Measurements from ENCODE around the gene NEB.
"Not testable (repeated sequence)": the region's sequence is repeated elsewhere in the genome, so short reads cannot be mapped to it uniquely, and the experiment has no call there.

NEB gene

DNA sequence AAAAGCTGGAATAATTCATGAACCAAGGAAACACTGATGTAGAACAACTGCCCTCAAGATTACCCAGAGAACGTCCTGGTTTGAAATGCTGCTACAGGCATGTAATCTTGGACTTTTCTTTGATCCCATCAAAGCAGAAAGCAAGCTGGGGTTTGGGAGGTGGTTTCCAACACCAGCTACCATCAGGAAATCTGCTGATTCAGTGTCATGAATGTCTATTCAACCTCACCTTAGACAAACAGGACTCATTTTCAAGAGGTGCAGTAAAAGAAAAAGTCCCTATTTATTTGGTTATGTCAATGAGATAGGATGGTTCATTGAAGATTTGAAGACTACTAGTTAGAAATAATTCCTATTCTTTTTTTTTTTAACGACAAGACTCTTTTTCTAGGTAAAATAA is 72.7 kb downstream of the NEB start:
- in situ Hi-C loops (cut with MboI; ENCODE audit: low pct_unique_long_range_greater_than_20kb, low sequenced_read_pairs) = no loop called here
- DNase-seq = no peak

GRCh38 chr2:151658081-151658480 is 76.2 kb downstream of the NEB start:
- no peak for DNase-seq
- in situ Hi-C loops (cut with MboI; ENCODE audit: low pct_unique_long_range_greater_than_20kb, low sequenced_read_pairs) = no loop called here

GRCh38 chr2:151657667-151658076 is 76.6 kb downstream of the NEB start:
- in situ Hi-C loops (cut with MboI; ENCODE audit: low pct_unique_long_range_greater_than_20kb, low sequenced_read_pairs) = no loop called here
- no peak for DNase-seq

DNA sequence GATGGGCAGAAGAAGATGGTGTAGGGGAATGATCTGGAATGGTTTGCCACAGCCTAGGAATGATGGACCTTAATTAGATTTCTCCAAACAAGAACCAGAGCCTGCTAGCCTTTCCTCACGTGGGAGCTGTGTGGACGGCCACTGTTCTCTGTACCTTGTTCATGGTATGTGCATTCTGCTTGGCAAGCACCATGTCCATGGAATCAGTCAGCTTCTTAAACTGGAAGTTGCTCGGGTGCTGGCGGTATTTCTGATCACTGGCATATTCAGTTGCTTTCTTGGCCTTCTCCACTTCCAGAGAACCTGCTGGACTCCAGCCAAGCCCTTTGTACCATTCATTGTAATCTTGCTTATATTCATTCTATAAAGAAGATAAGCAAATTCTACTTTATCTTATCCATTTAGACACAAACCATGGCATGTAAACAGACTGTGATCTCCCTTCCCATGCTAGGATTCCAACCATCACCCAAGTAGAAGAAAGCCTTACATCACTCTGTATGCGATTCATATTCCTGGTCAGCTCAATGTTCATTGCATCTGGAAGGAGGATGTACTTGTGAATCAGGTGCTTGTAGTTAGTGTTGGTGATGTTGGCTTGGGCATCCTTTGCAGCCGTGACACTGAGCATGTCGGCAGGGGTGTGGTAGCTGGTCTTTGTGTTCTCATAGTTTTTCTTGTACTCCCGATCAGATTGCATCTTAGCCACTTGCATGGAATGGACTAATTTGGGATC is 78.4 kb downstream of the NEB start:
- no peak for DNase-seq
- in situ Hi-C loops (cut with MboI; ENCODE audit: low pct_unique_long_range_greater_than_20kb, low sequenced_read_pairs) = no loop called here

GRCh38 chr2:151654891-151655290 is 79.4 kb downstream of the NEB start:
- in situ Hi-C loops (cut with MboI; ENCODE audit: low pct_unique_long_range_greater_than_20kb, low sequenced_read_pairs) = no loop called here
- DNase-seq = no peak

GRCh38 chr2:151654085-151654484 is 80.2 kb downstream of the NEB start:
- DNase-seq = no peak
- in situ Hi-C loops (cut with MboI; ENCODE audit: low pct_unique_long_range_greater_than_20kb, low sequenced_read_pairs) = no loop called here

DNA sequence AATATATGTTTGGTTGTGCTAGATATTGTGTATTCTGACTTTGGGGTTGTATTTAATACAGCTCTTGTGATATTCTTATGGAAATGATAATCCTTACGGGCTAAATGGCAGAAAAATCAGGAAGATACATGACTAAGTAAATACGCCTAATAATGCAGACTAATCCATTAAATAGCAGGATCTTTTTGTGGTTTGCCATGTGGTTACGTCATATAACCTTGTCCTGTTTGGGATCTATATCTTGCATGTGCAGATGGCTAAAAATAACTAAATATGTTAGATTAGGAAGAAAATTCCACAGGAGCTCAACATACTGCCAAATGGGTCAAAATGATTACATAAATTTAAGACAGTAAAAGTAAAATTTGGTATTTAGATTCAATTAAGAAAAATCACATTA is 83.0 kb downstream of the NEB start:
- DNase-seq = no peak
- in situ Hi-C loops (cut with MboI; ENCODE audit: low pct_unique_long_range_greater_than_20kb, low sequenced_read_pairs) = no loop called here

DNA sequence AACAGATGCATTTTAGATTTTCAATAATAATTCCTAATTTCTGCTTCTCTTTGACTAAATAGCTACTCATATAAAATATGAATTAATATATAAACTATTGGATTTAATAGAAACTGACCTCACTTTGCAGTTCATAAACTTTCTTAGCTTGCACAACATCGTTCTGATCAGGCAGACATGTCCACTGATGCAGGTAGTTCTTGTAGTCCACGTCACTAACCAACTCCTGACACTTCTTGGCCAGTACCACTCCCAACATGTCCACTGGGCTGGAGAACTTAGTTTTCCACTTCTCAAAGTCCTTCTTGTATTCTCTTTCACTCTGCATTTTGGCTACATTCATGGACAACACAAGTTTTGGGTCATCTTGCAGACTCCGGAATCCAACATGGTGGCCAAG is 83.8 kb downstream of the NEB start:
- in situ Hi-C loops (cut with MboI; ENCODE audit: low pct_unique_long_range_greater_than_20kb, low sequenced_read_pairs) = no loop called here
- no peak for DNase-seq

DNA sequence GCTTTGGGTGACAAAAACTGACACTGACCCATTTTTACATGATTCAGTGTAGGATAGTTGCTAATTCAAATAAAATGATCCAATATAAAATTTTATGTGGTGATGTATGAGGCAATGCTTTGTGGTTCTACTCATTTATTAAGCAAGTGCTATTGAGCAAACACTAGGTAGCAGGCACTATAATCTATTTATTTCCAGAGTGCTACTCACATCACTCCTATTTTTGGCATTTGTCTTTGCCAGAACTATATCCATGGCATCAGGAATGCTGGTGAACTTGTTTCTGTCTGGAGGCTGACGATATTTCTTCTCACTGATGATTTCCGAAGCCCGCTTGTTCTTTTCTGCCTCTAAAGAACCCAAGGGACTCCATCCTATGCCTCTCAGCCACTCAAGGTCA is 84.3 kb downstream of the NEB start:
- in situ Hi-C loops (cut with MboI; ENCODE audit: low pct_unique_long_range_greater_than_20kb, low sequenced_read_pairs) = no loop called here
- no peak for DNase-seq

- in situ Hi-C loops (cut with MboI; ENCODE audit: low pct_unique_long_range_greater_than_20kb, low sequenced_read_pairs) = no loop called here
- DNase-seq = no peak
These were observed 84.9 kb downstream of the NEB start for GRCh38 chr2:151649400-151649799.

DNA sequence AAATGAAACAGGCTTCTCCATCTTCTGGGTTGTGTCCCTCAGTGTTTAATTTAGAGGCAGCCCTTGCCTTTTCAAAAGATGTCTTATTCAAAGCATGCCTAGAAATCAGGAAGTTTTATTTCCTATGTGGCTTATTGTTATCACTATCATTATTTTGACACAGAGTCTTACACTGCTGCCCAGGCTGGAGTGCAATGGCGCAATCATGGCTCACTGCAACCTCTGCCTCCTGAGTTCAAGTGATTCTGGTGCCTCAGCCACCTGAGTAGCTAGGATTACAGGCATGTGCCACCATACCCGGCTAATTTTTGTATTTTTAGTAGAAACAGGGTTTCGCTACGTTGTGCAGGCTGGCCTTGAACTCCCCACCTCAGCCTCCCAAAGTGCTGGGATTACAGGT is 87.8 kb downstream of the NEB start:
- DNase-seq; in situ Hi-C loops (cut with MboI; ENCODE audit: low pct_unique_long_range_greater_than_20kb, low sequenced_read_pairs): not testable (repeated sequence)

GRCh38 chr2:151644580-151644979 is 89.7 kb downstream of the NEB start:
- in situ Hi-C loops (cut with MboI; ENCODE audit: low pct_unique_long_range_greater_than_20kb, low sequenced_read_pairs) = no loop called here
- DNase-seq = no peak

GRCh38 chr2:151641895-151642294 is 92.4 kb downstream of the NEB start:
- in situ Hi-C loops (cut with MboI; ENCODE audit: low pct_unique_long_range_greater_than_20kb, low sequenced_read_pairs) = not testable (repeated sequence)

DNA sequence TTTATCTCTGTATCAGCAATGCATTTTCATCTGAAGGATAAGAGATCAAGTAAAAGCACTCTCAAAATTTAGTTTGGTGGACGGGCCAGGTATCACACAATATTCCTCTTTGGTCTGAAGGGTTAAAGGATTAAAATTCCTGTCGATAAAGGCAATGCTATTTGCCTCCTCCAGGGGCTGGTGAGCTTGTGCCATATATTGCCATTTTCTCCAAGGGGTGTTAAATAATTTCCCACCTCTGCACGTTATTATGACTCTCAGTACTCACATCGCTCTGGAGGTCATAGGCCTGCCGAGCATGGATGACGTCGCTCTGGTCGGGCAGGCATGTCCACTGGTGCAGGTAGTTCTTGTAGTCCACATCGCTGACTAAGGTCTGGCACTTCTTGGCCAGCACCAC is 94.2 kb downstream of the NEB start:
- in situ Hi-C loops (cut with MboI; ENCODE audit: low pct_unique_long_range_greater_than_20kb, low sequenced_read_pairs) = no loop called here
- DNase-seq = no peak

More at GRCh38 chr2:151641895-151642294, 92.4 kb downstream of the NEB start:
- not testable (repeated sequence) for DNase-seq

GRCh38 chr2:151638990-151639389 is 95.3 kb downstream of the NEB start:
- in situ Hi-C loops (cut with MboI; ENCODE audit: low pct_unique_long_range_greater_than_20kb, low sequenced_read_pairs) = no loop called here
- no peak for DNase-seq

DNA sequence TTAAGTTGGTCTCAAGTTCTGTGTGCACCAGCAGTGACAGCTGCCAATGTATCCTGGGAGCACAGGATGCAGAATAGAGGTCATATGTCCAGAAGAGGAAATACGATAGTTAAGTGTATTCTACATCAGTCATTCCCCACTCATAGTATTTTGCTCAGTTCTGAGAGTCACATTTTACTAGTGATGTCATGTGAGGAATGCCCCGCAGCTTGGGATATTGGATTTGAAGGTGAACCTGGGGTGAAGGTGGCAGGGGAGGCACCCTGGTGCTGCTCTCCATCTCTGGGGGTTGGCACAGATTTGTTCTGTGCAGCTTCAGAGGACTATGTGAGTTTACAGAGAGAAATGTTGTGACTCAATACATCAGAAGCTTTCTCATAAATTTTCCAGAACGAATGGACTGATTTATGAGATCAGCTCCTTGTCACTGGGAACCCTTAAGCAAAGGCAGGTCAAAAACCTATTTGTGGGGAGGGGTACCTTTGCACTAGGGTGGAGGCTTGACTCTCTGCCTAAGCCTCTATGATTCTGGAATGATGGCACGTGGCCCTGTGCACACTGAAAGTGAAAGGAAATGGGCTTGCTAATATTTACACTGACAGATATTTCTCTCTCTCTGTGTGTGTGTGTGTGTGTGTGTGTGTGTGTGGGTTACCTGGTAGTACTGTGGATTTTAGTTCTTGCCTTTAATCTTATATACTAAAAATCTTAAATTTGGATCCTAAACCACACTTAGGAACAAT is 95.9 kb downstream of the NEB start:
- peak; percentile 8 for DNase-seq
- in situ Hi-C loops (cut with MboI; ENCODE audit: low pct_unique_long_range_greater_than_20kb, low sequenced_read_pairs) = no loop called here

- DNase-seq = peak; percentile 82
- in situ Hi-C loops (cut with MboI; ENCODE audit: low pct_unique_long_range_greater_than_20kb, low sequenced_read_pairs) = no loop called here
These were observed 97.0 kb downstream of the NEB start for GRCh38 chr2:151637271-151637781.

GRCh38 chr2:151634736-151635467 is 99.4 kb downstream of the NEB start:
- in situ Hi-C loops (cut with MboI; ENCODE audit: low pct_unique_long_range_greater_than_20kb, low sequenced_read_pairs) = no loop called here
- DNase-seq = no peak

GRCh38 chr2:151632993-151633565 is 101.2 kb downstream of the NEB start:
- in situ Hi-C loops (cut with MboI; ENCODE audit: low pct_unique_long_range_greater_than_20kb, low sequenced_read_pairs) = no loop called here
- peak; percentile 39 for DNase-seq

DNA sequence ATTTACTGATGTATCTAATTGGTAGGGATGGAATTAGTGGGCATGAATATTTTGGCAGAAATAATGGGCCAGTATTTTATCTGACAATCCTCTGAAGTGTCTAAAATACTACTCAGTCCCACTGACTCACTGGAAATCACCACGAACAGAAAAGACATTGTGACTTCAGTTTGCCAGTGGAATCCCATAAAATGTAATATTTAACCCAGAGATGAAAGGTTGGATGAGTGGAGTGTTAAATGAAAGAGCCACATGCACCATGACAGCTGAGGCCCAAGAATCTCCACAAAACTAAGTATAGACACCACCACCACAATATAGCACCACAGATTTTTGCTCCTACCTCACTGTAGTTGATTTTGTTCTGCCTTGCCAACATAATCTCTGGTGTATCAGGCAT is 103.9 kb downstream of the NEB start:
- in situ Hi-C loops (cut with MboI; ENCODE audit: low pct_unique_long_range_greater_than_20kb, low sequenced_read_pairs) = no loop called here
- DNase-seq = no peak

Measured in KBM-7 (cell line).